ENCODE results near the gene FHIP2A. TPM values are rescaled to one million over a fixed set of nuclear protein-coding genes. Genes with fewer than 3 reads are reported as not detected.

FHIP2A gene
- total and polyA plus RNA-seq, 2 of the 4 experiments (the other 2 are of a cell fraction) = 10.7 to 16.5 TPM

- Histone ChIP-seq H3K4ac (ENCODE audit: low read depth, low read length) (no peak overlapping the region), H3K27ac (ENCODE audit: insufficient read depth, low read length) (no peak overlapping the region), H2BK5ac (ENCODE audit: low read depth, low read length, poor library complexity, severe bottlenecking) (no peak overlapping the region), H3K23ac (ENCODE audit: low read depth, low read length) (no peak overlapping the region), H3K14ac (replicated peaks; ENCODE audit: low read depth, low read length) (no peak overlapping the region), H3K9ac (ENCODE audit: low read depth, low read length) (no peak overlapping the region), H3K56ac (ENCODE audit: extremely low read depth, insufficient read depth, low read length) (no peak overlapping the region), H2AK9ac (replicated peaks; ENCODE audit: low read depth, low read length, poor library complexity) (no peak overlapping the region), H4K91ac (ENCODE audit: insufficient read depth, low read depth, low read length) (no peak overlapping the region), H2AFZ (replicated peaks; ENCODE audit: low read length, poor library complexity) (no peak overlapping the region), H3K4me3 (ENCODE audit: insufficient read depth, low read depth, low read length) (no peak overlapping the region), H2BK20ac (ENCODE audit: low read depth, low read length) (no peak overlapping the region), H3K4me1 (ENCODE audit: control insufficient read depth, insufficient read depth, low read length) (peaks cover 2% of the 10 kb centered on the region; the same call in 1 of the 2 replicates), H3K36me3 (ENCODE audit: control insufficient read depth, insufficient read depth, low read length) (no peaks in the 10 kb centered on the region), H2BK15ac (ENCODE audit: low read depth, low read length) (no peak overlapping the region), H4K8ac (ENCODE audit: low read depth in 2 of 2, low read length in 2 of 2) (no peak overlapping the region), H2BK120ac (ENCODE audit: low read depth, low read length) (no peak overlapping the region), H3K9me3 (ENCODE audit: control insufficient read depth, insufficient read depth, low read length) (no peaks in the 10 kb centered on the region), H2AK5ac (ENCODE audit: low read depth, low read length) (no peak overlapping the region), H3K9me1 (ENCODE audit: insufficient read depth, low read length) (no peaks in the 10 kb centered on the region), H3K4me2 (ENCODE audit: low read depth, low read length) (no peak overlapping the region), H4K20me1 (ENCODE audit: insufficient read depth, low read length) (no peaks in the 10 kb centered on the region), H3K18ac (ENCODE audit: low read depth, low read length) (no peak overlapping the region), H3K79me1 (ENCODE audit: low read depth in 1 of 2, low read length in 2 of 2) (0 out of 4 replicates have a peak, but pooled peaks cover 0 to 3% of the 10 kb centered on the region in 2 experiments), H4K5ac (ENCODE audit: low read depth, low read length) (no peak overlapping the region), H3K27me3 (ENCODE audit: control insufficient read depth, insufficient read depth, low read length) (no peaks in the 10 kb centered on the region)
- DNase-seq (no peak), ATAC-seq (ENCODE audit: low read depth) (no peak)
- no TSS peak for BruUV-seq (replicated peaks)
- TF ChIP-seq NFE2L2 (IDR thresholded peaks at IDR 0.05; ENCODE audit: low read depth, low read length) = no peak
- TF ChIP-seq MAZ (IDR thresholded peaks at IDR 0.05; ENCODE audit: borderline replicate concordance, low read depth, low read length) = no peak
- no peak for TF ChIP-seq POLR2A (IDR thresholded peaks at IDR 0.05; ENCODE audit: low read depth, low read length)
- no peak for TF ChIP-seq FOS (IDR thresholded peaks at IDR 0.05; ENCODE audit: low read depth, low read length)
- no peak for TF ChIP-seq ELK1 (IDR thresholded peaks at IDR 0.05; ENCODE audit: borderline replicate concordance, low read depth, low read length)
- TF ChIP-seq RAD21 (IDR thresholded peaks at IDR 0.05; ENCODE audit: low read length) = no peak
- POLR2A ChIA-PET (ENCODE audit: unreplicated experiment) = no interaction called here
- CTCF ChIA-PET = no interaction called here
- in situ Hi-C loops (cut with MboI; ENCODE audit: low sequenced_read_pairs) (no loop called here), dilution Hi-C loops (cut with HindIII; ENCODE audit: low sequenced_read_pairs, unreplicated experiment) (no loop called here), intact Hi-C loops (cut with micrococcal nuclease) (no loop called here)
- WGBS, 2 experiments (ENCODE audit: extremely low coverage in 2 of 2, insufficient read length in 1 of 2) = no CpG with 5 or more reads among the region's 1 CpG
These were observed 21.2 kb upstream of the FHIP2A start for GRCh38 chr10:114800361-114800760.

All from IMR-90 (cell line).